K562 (cell line): ENCODE measurements around the gene BST1. TPM values are rescaled to one million over a fixed set of nuclear protein-coding genes. Genes with fewer than 3 reads are reported as not detected.

Experiments used
- ATAC-seq: fragments of 200-7000 bp; cut with Tn5 transposase; 3 replicates; pipeline ENCODE4 v1.9.1; 2020; ENCODE audit warnings: moderate library complexity
- BruUV-seq: library from RNA; stranded (reverse); fragments of 400-500 nt; replicated peaks from 2 replicates; lab custom pipeline; 2021; lab: Mats Ljungman, UMichigan
- CTCF ChIA-PET: fragments of 300-600 bp; formaldehyde crosslinking; extraction: SDS; loops from one replicate; lab custom pipeline; 2021; ENCODE audit warnings: low intra/inter-chr PET ratio; lab: Yijun Ruan, JAX
- POLR2A ChIA-PET: fragments of 300-600, 350-650 bp; sonication (Branson Sonifier 250); formaldehyde crosslinking; extraction: SDS; loops from one replicate; lab custom pipeline; 2021; ENCODE audit warnings: antibody characterized with exemption, inconsistent platforms; lab: Yijun Ruan, JAX
- DNase-seq, 4 experiments: peaks; one replicate each; pipeline versions ENCODE4 v3.0.0 to v3.0.0-alpha.2; 2011 to 2018; ENCODE audit warnings: low spot score in 3 of 4, mixed read lengths in 3 of 4; ENCODE audit errors: extremely low read depth in 1 of 4
- FAIRE-seq: peaks from 2 replicates; lab custom pipeline; 2011; peaks lifted over from hg19 to GRCh38; lab: Jason Lieb, UNC
- H2AFZ ChIP-seq: 2 replicates; pipeline ENCODE4 v1.6.0; 2011; ENCODE audit warnings: low read depth, low read length, control low read depth, inconsistent platforms
- H3K27ac ChIP-seq: fragments of 200-600 bp; 3 replicates; pipeline ENCODE4 v1.8.0; 2011; ENCODE audit warnings: low read depth, mild to moderate bottlenecking, control low read depth, inconsistent platforms, low read length, moderate library complexity, mixed read lengths; ENCODE audit errors: extremely low read depth
- H3K27me3 ChIP-seq, 2 experiments: fragments of 300-600 bp in 1 of 2; 2 replicates in 1 of 2; 3 replicates in 1 of 2; pipeline versions ENCODE4 v1.6.0 to v1.8.0; 2011; ENCODE audit warnings: inconsistent platforms in 2 of 2, low read length in 2 of 2, mild to moderate bottlenecking in 1 of 2, mixed read lengths in 1 of 2, moderate library complexity in 1 of 2; ENCODE audit not compliant: control insufficient read depth in 2 of 2, insufficient read depth in 2 of 2
- H3K36me3 ChIP-seq: fragments of 300-600 bp; 3 replicates; pipeline ENCODE4 v1.8.0; 2011; ENCODE audit warnings: mild to moderate bottlenecking, low read length, inconsistent platforms; ENCODE audit not compliant: control insufficient read depth, insufficient read depth
- H3K4me1 ChIP-seq, 2 experiments: fragments of 200-600 bp in 1 of 2; replicated peaks in 1 of 2; 2 replicates in 1 of 2; 3 replicates in 1 of 2; pipeline versions ENCODE4 v1.5.1 to v1.8.0; 2011; ENCODE audit warnings: inconsistent platforms in 2 of 2, low read length in 2 of 2, mild to moderate bottlenecking in 1 of 2, mixed read lengths in 1 of 2, moderate library complexity in 1 of 2; ENCODE audit not compliant: control insufficient read depth in 2 of 2, insufficient read depth in 2 of 2
- H3K4me2 ChIP-seq: 2 replicates; pipeline ENCODE4 v1.6.1; 2011; ENCODE audit warnings: low read length, control low read depth, inconsistent platforms, mixed read lengths; ENCODE audit not compliant: insufficient read depth
- H3K4me3 ChIP-seq: fragments of 200-600 bp; sonication (generic), shearing (Covaris generic); 2 replicates; pipeline ENCODE4 v1.5.1; 2016; ENCODE audit warnings: control low read depth, inconsistent platforms
- H3K79me2 ChIP-seq: fragments of 200-600 bp; 3 replicates; pipeline ENCODE4 v1.8.0; 2011; ENCODE audit warnings: low read length, inconsistent platforms; ENCODE audit not compliant: control insufficient read depth, insufficient read depth
- H3K9ac ChIP-seq, 2 experiments: 2 replicates each; pipeline versions ENCODE4 v1.6.0 to v1.6.1; 2011; ENCODE audit warnings: low read depth in 2 of 2, low read length in 2 of 2, control low read depth in 1 of 2, inconsistent platforms in 1 of 2, mild to moderate bottlenecking in 1 of 2, mixed read lengths in 1 of 2; ENCODE audit not compliant: insufficient read depth in 1 of 2
- H3K9me1 ChIP-seq: one replicate; pipeline ENCODE4 v1.6.0; 2011; ENCODE audit warnings: inconsistent platforms, mild to moderate bottlenecking, low read length, moderate library complexity; ENCODE audit not compliant: control insufficient read depth, insufficient read depth
- H3K9me3 ChIP-seq: replicated peaks from 2 replicates; pipeline ENCODE4 v1.5.1; 2011; ENCODE audit warnings: low read depth, low read length, inconsistent platforms; ENCODE audit not compliant: control insufficient read depth, insufficient read depth
- H4K20me1 ChIP-seq: replicated peaks from 2 replicates; pipeline ENCODE4 v1.6.1; 2011; ENCODE audit warnings: low read length, inconsistent platforms, mixed read lengths; ENCODE audit not compliant: control insufficient read depth, insufficient read depth
- HOXB6 ChIP-seq: fragments of 250-450 bp; sonication (Bioruptor Pico); IDR thresholded peaks from 2 replicates; pipeline ENCODE4 v1.5.1; 2022; ENCODE audit warnings: mild to moderate bottlenecking, borderline replicate concordance
- RBM34 ChIP-seq: fragments of 200-400 bp; formaldehyde crosslinking; IDR thresholded peaks from 2 replicates; pipeline ENCODE4 v1.6.1; 2018; ENCODE audit warnings: low read length, borderline replicate concordance; ENCODE audit not compliant: insufficient read depth
- WGBS: fragments of 100-300 bp; shearing (Covaris generic); methylation state at CpG from one replicate; pipeline ENCODE4 v1.1.6; 2016; ENCODE audit warnings: low coverage, mixed read lengths; ENCODE audit not compliant: insufficient coverage; ENCODE audit errors: missing lambda C conversion rate; 5-methylcytosine and 5-hydroxymethylcytosine counted together
- in situ Hi-C: fragments of 300-500 bp; cut with MboI; formaldehyde crosslinking; loops from 4 replicates; pipeline ENCODE4 v1.15.0; 2018; ENCODE audit warnings: inconsistent platforms, mixed read lengths
- intact Hi-C: fragments of 100-400 bp; cut with micrococcal nuclease; formaldehyde crosslinking; loops from 2 replicates; pipeline ENCODE4 v1.14.2; 2022
- polyA plus RNA-seq, 8 experiments: library from polyadenylated mRNA; depleted of rRNA in 4 of 8; stranded (reverse) in 5 of 8; unstranded in 3 of 8; fragments of >200 nt; fragmentation: Nextera tagmentation in 2 of 8; fragmentation: Illumina TruSeq in 1 of 8; extraction: Ambion mirVana in 2 of 8; extraction: Trizol in 1 of 8; gene quantifications; 2 replicates each; pipeline versions ENCODE4 v1.2.1 to v1.2.3, GENCODE V29; 2011 to 2014; ENCODE audit warnings: inconsistent platforms in 1 of 8, missing spikeins in 1 of 8
- total RNA-seq, 7 experiments: library from RNA; depleted of rRNA in 6 of 7; stranded (reverse); fragments of >200 nt in 6 of 7; fragmentation: Illumina TruSeq in 2 of 7; extraction: Trizol in 2 of 7; gene quantifications; 2 replicates each; pipeline versions ENCODE4 v1.2.1 to v1.2.3, GENCODE V29; 2011 to 2021; ENCODE audit warnings: low replicate concordance in 1 of 7
- TF ChIP-seq, protein P1 (sequence below): sonication (generic); formaldehyde crosslinking; IDR thresholded peaks from 2 replicates; pipeline ENCODE4 v1.8.1; 2022; ENCODE audit warnings: missing genetic modification reagents
- TF ChIP-seq, protein P2 (sequence below): sonication (generic); formaldehyde crosslinking; IDR thresholded peaks from 2 replicates; pipeline ENCODE4 v1.8.0; 2022; ENCODE audit warnings: mild to moderate bottlenecking, missing genetic modification reagents

The BST1 gene
- total and polyA plus RNA-seq, 9 of the 15 experiments (the other 6 are each of a cell fraction or from before 2014, with no cell fraction given): 0.04 to 0.38 (median 0.07) TPM; not detected in 6

DNA sequence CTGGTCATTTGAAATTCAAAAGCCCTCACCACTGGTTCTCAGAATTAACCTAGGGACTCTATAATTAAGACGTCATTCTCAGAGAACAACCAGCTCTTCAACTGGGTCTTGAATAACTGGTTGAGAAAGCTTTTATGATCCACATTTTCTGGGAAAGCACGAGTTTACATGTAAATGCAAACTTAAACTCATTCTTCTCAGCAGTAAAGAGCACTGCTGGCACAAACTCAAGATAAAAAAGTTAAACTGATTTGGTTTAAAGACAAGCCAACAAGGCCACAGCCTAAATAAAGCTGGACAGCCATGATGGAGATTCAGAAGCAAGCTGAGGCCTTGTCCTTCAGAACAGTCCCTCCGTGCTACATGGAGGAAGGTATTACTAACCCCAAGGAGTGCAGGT is 13.2 kb downstream of the BST1 start:
- no peaks in the 10 kb centered on the region for H3K9me1 ChIP-seq
- ATAC-seq: no peak
- H3K9me3 ChIP-seq: no peaks in the 10 kb centered on the region
- in situ Hi-C loops: no loop called here
- H3K9ac ChIP-seq: no peak overlapping the region
- no peak for TF ChIP-seq RBM34
- TF ChIP-seq, protein P1, sequence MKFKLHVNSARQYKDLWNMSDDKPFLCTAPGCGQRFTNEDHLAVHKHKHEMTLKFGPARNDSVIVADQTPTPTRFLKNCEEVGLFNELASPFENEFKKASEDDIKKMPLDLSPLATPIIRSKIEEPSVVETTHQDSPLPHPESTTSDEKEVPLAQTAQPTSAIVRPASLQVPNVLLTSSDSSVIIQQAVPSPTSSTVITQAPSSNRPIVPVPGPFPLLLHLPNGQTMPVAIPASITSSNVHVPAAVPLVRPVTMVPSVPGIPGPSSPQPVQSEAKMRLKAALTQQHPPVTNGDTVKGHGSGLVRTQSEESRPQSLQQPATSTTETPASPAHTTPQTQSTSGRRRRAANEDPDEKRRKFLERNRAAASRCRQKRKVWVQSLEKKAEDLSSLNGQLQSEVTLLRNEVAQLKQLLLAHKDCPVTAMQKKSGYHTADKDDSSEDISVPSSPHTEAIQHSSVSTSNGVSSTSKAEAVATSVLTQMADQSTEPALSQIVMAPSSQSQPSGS (CRISPR knock-in tag): no peak
- TF ChIP-seq, protein P2, sequence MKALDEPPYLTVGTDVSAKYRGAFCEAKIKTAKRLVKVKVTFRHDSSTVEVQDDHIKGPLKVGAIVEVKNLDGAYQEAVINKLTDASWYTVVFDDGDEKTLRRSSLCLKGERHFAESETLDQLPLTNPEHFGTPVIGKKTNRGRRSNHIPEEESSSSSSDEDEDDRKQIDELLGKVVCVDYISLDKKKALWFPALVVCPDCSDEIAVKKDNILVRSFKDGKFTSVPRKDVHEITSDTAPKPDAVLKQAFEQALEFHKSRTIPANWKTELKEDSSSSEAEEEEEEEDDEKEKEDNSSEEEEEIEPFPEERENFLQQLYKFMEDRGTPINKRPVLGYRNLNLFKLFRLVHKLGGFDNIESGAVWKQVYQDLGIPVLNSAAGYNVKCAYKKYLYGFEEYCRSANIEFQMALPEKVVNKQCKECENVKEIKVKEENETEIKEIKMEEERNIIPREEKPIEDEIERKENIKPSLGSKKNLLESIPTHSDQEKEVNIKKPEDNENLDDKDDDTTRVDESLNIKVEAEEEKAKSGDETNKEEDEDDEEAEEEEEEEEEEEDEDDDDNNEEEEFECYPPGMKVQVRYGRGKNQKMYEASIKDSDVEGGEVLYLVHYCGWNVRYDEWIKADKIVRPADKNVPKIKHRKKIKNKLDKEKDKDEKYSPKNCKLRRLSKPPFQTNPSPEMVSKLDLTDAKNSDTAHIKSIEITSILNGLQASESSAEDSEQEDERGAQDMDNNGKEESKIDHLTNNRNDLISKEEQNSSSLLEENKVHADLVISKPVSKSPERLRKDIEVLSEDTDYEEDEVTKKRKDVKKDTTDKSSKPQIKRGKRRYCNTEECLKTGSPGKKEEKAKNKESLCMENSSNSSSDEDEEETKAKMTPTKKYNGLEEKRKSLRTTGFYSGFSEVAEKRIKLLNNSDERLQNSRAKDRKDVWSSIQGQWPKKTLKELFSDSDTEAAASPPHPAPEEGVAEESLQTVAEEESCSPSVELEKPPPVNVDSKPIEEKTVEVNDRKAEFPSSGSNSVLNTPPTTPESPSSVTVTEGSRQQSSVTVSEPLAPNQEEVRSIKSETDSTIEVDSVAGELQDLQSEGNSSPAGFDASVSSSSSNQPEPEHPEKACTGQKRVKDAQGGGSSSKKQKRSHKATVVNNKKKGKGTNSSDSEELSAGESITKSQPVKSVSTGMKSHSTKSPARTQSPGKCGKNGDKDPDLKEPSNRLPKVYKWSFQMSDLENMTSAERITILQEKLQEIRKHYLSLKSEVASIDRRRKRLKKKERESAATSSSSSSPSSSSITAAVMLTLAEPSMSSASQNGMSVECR: no peak
- TF ChIP-seq HOXB6 (CRISPR knock-in tag): no peak
- H4K20me1 ChIP-seq: no peaks in the 10 kb centered on the region
- no peaks in the 10 kb centered on the region for H3K79me2 ChIP-seq
- no peak overlapping the region for H3K4me3 ChIP-seq
- no peak overlapping the region for H3K27ac ChIP-seq
- intact Hi-C loops: loop anchor here (5.0 kb wide), 1 partner anchor 64 kb away; no protein-coding TSS in a partner anchor
- ChIA-PET POLR2A (interaction anchor here (0.5 to 1.3 kb wide), 2 partner anchors 35 to 507 kb away, joined by 3 read pairs; partner anchors contain the start of gene FAM200B), CTCF (no interaction called here)
- H3K27me3 ChIP-seq: no peaks in the 10 kb centered on the region; a peak in 1 of 5 replicates
- no peaks in the 10 kb centered on the region; a peak in 1 of 5 replicates for H3K4me1 ChIP-seq
- WGBS: 13% methylated on average over 3 of the region's 3 CpGs
- H3K36me3 ChIP-seq: no peaks in the 10 kb centered on the region
- no peak for FAIRE-seq
- no TSS peak for BruUV-seq
- peak overlapping the region; percentile 32; the same call in 1 of the 2 replicates for H2AFZ ChIP-seq
- no peak overlapping the region for H3K4me2 ChIP-seq
- no peak for DNase-seq
